DND-41 (cell line): ENCODE measurements around the gene OSBPL10.

Experiments
- ATAC-seq: fragments of 200-7000 bp; cut with Tn5 transposase; 3 replicates; pipeline ENCODE4 v1.9.1; 2021; ENCODE audit warnings: low read depth; ENCODE audit not compliant: insufficient read depth
- DNase-seq: peaks from one replicate; pipeline ENCODE4 v3.0.0-alpha.2; 2020
- H2AFZ ChIP-seq: 2 replicates; pipeline ENCODE4 v1.6.0; 2012; ENCODE audit warnings: low read depth, low read length
- H3K27ac ChIP-seq: 2 replicates; pipeline ENCODE4 v1.5.1; 2012; ENCODE audit warnings: low read length, inconsistent platforms
- H3K27me3 ChIP-seq: fragments of 200-600 bp; sonication (generic); 2 replicates; pipeline ENCODE4 v1.6.0; 2012; ENCODE audit warnings: low read length, mild to moderate bottlenecking, inconsistent platforms; ENCODE audit not compliant: insufficient read depth, poor library complexity
- H3K36me3 ChIP-seq: 2 replicates; pipeline ENCODE4 v1.5.1; 2012; ENCODE audit warnings: low read length, inconsistent platforms; ENCODE audit not compliant: insufficient read depth
- H3K4me1 ChIP-seq: 2 replicates; pipeline ENCODE4 v1.5.1; 2012; ENCODE audit warnings: mild to moderate bottlenecking, low read length; ENCODE audit not compliant: insufficient read depth
- H3K4me2 ChIP-seq: 2 replicates; pipeline ENCODE4 v1.6.0; 2012; ENCODE audit warnings: mild to moderate bottlenecking, moderate library complexity, low read length, inconsistent platforms; ENCODE audit not compliant: insufficient read depth
- H3K4me3 ChIP-seq, 2 experiments: fragments of 200-600 bp in 1 of 2; shearing (Covaris generic) in 1 of 2; 2 replicates each; pipeline ENCODE4 v1.5.1; 2012 to 2016; ENCODE audit warnings: inconsistent platforms in 2 of 2, low read length in 2 of 2, mild to moderate bottlenecking in 2 of 2, low read depth in 1 of 2, moderate library complexity in 1 of 2
- H3K79me2 ChIP-seq: 2 replicates; pipeline ENCODE4 v1.6.0; 2012; ENCODE audit warnings: low read length, inconsistent platforms; ENCODE audit not compliant: insufficient read depth
- H3K9ac ChIP-seq: 2 replicates; pipeline ENCODE4 v1.6.0; 2012; ENCODE audit warnings: low read depth, mild to moderate bottlenecking, inconsistent platforms, low read length, moderate library complexity
- H3K9me3 ChIP-seq: 2 replicates; pipeline ENCODE4 v1.5.1; 2012; ENCODE audit warnings: low read length, moderate library complexity, mild to moderate bottlenecking, inconsistent platforms; ENCODE audit not compliant: insufficient read depth, severe bottlenecking
- H4K20me1 ChIP-seq: 2 replicates; pipeline ENCODE4 v1.6.0; 2012; ENCODE audit warnings: low read length; ENCODE audit not compliant: insufficient read depth
- EZH2 ChIP-seq: IDR thresholded peaks from 3 replicates; pipeline ENCODE4 v1.6.1; 2012; ENCODE audit warnings: borderline replicate concordance, low read depth, mild to moderate bottlenecking, moderate library complexity, low read length, inconsistent platforms; ENCODE audit not compliant: severe bottlenecking
- TF ChIP-seq, protein P1 (sequence below): IDR thresholded peaks from 2 replicates; pipeline ENCODE4 v1.5.1; 2012; ENCODE audit warnings: borderline replicate concordance, low read length, moderate library complexity, mild to moderate bottlenecking; ENCODE audit not compliant: poor library complexity, severe bottlenecking; ENCODE audit errors: extremely low read depth

Gene OSBPL10

DNA sequence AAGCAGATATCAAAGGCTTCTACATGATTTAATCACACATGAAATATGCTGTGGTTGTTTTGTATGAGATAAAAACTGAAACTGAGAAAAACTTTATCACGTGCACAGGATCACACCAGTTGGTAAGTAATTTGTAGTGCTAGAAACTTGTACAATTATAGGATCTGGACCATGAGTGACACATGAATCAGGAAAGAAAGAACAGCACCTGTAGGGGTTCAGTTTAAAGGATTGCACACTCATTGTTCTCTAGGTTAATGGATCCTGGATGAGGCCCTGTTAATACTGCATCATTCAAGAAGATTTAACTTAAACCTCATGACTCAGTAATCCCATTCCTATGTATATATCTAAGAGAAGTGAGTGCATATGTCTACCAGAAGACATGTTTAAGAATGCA, 360.4 kb downstream of the OSBPL10 start:
- Histone ChIP-seq H3K4me2 (no peak overlapping the region), H3K27me3 (no peaks in the 10 kb centered on the region), H3K9me3 (no peaks in the 10 kb centered on the region), H3K27ac (no peak overlapping the region), H4K20me1 (no peaks in the 10 kb centered on the region), H3K79me2 (peaks cover 25% of the 10 kb centered on the region), H3K9ac (no peak overlapping the region), H3K4me3 (no peak overlapping the region), H3K36me3 (peaks cover 96% of the 10 kb centered on the region), H3K4me1 (no peaks in the 10 kb centered on the region), H2AFZ (no peak overlapping the region)
- no peak for TF ChIP-seq EZH2
- TF ChIP-seq, protein P1, sequence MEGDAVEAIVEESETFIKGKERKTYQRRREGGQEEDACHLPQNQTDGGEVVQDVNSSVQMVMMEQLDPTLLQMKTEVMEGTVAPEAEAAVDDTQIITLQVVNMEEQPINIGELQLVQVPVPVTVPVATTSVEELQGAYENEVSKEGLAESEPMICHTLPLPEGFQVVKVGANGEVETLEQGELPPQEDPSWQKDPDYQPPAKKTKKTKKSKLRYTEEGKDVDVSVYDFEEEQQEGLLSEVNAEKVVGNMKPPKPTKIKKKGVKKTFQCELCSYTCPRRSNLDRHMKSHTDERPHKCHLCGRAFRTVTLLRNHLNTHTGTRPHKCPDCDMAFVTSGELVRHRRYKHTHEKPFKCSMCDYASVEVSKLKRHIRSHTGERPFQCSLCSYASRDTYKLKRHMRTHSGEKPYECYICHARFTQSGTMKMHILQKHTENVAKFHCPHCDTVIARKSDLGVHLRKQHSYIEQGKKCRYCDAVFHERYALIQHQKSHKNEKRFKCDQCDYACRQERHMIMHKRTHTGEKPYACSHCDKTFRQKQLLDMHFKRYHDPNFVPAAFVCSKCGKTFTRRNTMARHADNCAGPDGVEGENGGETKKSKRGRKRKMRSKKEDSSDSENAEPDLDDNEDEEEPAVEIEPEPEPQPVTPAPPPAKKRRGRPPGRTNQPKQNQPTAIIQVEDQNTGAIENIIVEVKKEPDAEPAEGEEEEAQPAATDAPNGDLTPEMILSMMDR, result no peak
- ATAC-seq, result no peak
- no peak for DNase-seq

GRCh38 chr3:31616711-31617110, 364.4 kb downstream of the OSBPL10 start:
- no peak overlapping the region for H3K27ac ChIP-seq
- DNase-seq, result no peak
- H3K27me3 ChIP-seq, result no peaks in the 10 kb centered on the region
- no peak overlapping the region for H3K4me2 ChIP-seq
- no peaks in the 10 kb centered on the region for H3K4me1 ChIP-seq
- H3K4me3 ChIP-seq, result no peak overlapping the region
- H3K36me3 ChIP-seq, result peaks cover 79% of the 10 kb centered on the region
- peaks cover 15% of the 10 kb centered on the region; the same call in 1 of the 2 replicates for H4K20me1 ChIP-seq
- peaks cover 61% of the 10 kb centered on the region for H3K79me2 ChIP-seq
- TF ChIP-seq EZH2, result no peak
- TF ChIP-seq, protein P1, result no peak
- no peak overlapping the region for H2AFZ ChIP-seq
- no peak overlapping the region for H3K9ac ChIP-seq
- no peaks in the 10 kb centered on the region for H3K9me3 ChIP-seq
- ATAC-seq, result no peak

GRCh38 chr3:31615071-31615875, 365.8 kb downstream of the OSBPL10 start:
- Histone ChIP-seq H2AFZ (no peak overlapping the region), H3K27me3 (no peaks in the 10 kb centered on the region), H4K20me1 (peaks cover 15% of the 10 kb centered on the region; the same call in 1 of the 2 replicates), H3K36me3 (peaks cover 81% of the 10 kb centered on the region), H3K9me3 (no peaks in the 10 kb centered on the region), H3K9ac (no peak overlapping the region), H3K79me2 (peaks cover 72% of the 10 kb centered on the region), H3K27ac (no peak overlapping the region), H3K4me2 (no peak overlapping the region), H3K4me3 (no peak overlapping the region), H3K4me1 (no peaks in the 10 kb centered on the region)
- no peak for ATAC-seq
- TF ChIP-seq, protein P1, result no peak
- TF ChIP-seq EZH2, result no peak
- no peak for DNase-seq
